Thymus (tissue), 11 donors: Measurements from ENCODE around the gene ZNF124. TPM values are rescaled to one million over a fixed set of nuclear protein-coding genes. Genes with fewer than 3 reads are reported as not detected.
A peak's percentile ranks its signal among the peaks of the same experiment; 100 is the strongest.

ENCODE experiments used
- DNase-seq, 9 donors: peaks; one replicate each; pipeline ENCODE4 v3.0.0-alpha.2; 2013; ENCODE audit warnings: low spot score in 9 of 9, low read depth in 6 of 9, missing footprints in 1 of 9
- H3K27ac ChIP-seq, 2 donors: one replicate each; pipeline ENCODE4 v1.5.1; 2013; ENCODE audit warnings: control low read depth in 1 of 2, low read depth in 1 of 2, low read length in 1 of 2, mild to moderate bottlenecking in 1 of 2, moderate library complexity in 1 of 2
- H3K27me3 ChIP-seq, 2 donors: one replicate each; pipeline ENCODE4 v1.5.1; 2013; ENCODE audit warnings: low read length in 1 of 2; ENCODE audit not compliant: control insufficient read depth in 2 of 2, insufficient read depth in 1 of 2
- H3K36me3 ChIP-seq, 2 donors: one replicate each; pipeline ENCODE4 v1.5.1; 2013; ENCODE audit warnings: low read length in 1 of 2, mild to moderate bottlenecking in 1 of 2, moderate library complexity in 1 of 2; ENCODE audit not compliant: control insufficient read depth in 2 of 2, insufficient read depth in 2 of 2
- H3K4me1 ChIP-seq, 2 donors: one replicate each; pipeline ENCODE4 v1.5.1; 2013; ENCODE audit warnings: low read length in 2 of 2; ENCODE audit not compliant: control insufficient read depth in 2 of 2, insufficient read depth in 2 of 2
- H3K4me3 ChIP-seq, 2 donors: one replicate each; pipeline ENCODE4 v1.5.1; 2013; ENCODE audit warnings: low read length in 2 of 2, control low read depth in 1 of 2, mild to moderate bottlenecking in 1 of 2
- H3K9me3 ChIP-seq, 2 donors: one replicate each; pipeline ENCODE4 v1.5.1; 2013; ENCODE audit warnings: low read length in 1 of 2, mild to moderate bottlenecking in 1 of 2; ENCODE audit not compliant: control insufficient read depth in 2 of 2, insufficient read depth in 1 of 2
- WGBS: extraction: QIAGEN DNeasy Blood & Tissue Kit; methylation state at CpG from one replicate; pipeline ENCODE4 v1.1.7; 2013; 5-methylcytosine and 5-hydroxymethylcytosine counted together
- polyA plus RNA-seq: library from polyadenylated mRNA; stranded (reverse); fragments of 200-250 nt; gene quantifications from one replicate; pipeline ENCODE4 v1.2.3, GENCODE V29; 2013
- total RNA-seq: library from RNA; stranded (reverse); fragments of 120-200 nt; gene quantifications from one replicate; pipeline ENCODE4 v1.2.4, GENCODE V29; 2013
- donor health status: healthy.

Gene ZNF124
- total and polyA plus RNA-seq, 2 donors = 3.8 to 74.8 TPM

GRCh38 chr1:247210376-247211117 lies 38.7 kb upstream of the ZNF124 start:
- under 1% methylated on average over 49 of the region's 49 CpGs for WGBS
- peaks cover 13 to 19% of the 10 kb centered on the region in 2 donors for H3K4me1 ChIP-seq
- peaks cover 16 to 17% of the 10 kb centered on the region in 2 donors for H3K36me3 ChIP-seq
- H3K27ac ChIP-seq = peak overlapping the region; percentile 87 to 97
- peaks cover 0 to 4% of the 10 kb centered on the region in 2 donors for H3K9me3 ChIP-seq
- peak; percentile 80 to 96 (median 91) for DNase-seq
- H3K4me3 ChIP-seq = peak overlapping the region; percentile 93
- H3K27me3 ChIP-seq = no peaks in the 10 kb centered on the region

- Histone ChIP-seq H3K27me3 (no peaks in the 10 kb centered on the region), H3K4me1 (peaks cover 13 to 19% of the 10 kb centered on the region in 2 donors), H3K4me3 (peak overlapping the region; percentile 93), H3K9me3 (peaks cover 0 to 6% of the 10 kb centered on the region in 2 donors), H3K36me3 (peaks cover 17 to 18% of the 10 kb centered on the region in 2 donors), H3K27ac (peak overlapping the region; percentile 87 to 97)
- 2% methylated on average over 5 of the region's 5 CpGs for WGBS
- DNase-seq = no peak
Measured at GRCh38 chr1:247210062-247210375, 38.2 kb upstream of the ZNF124 start.

GRCh38 chr1:247209396-247209795 lies 37.6 kb upstream of the ZNF124 start:
- Histone ChIP-seq H3K9me3 (peaks cover 0 to 8% of the 10 kb centered on the region in 2 donors), H3K27me3 (no peaks in the 10 kb centered on the region), H3K4me3 (peak overlapping the region; percentile 93), H3K4me1 (peaks cover 13 to 19% of the 10 kb centered on the region in 2 donors), H3K36me3 (peaks cover 18% of the 10 kb centered on the region in 2 donors), H3K27ac (peak overlapping the region in 1 of 2 donors; percentile 87)
- WGBS = 57% methylated on average over 2 of the region's 2 CpGs
- DNase-seq = peak in 1 of 9 donors; percentile 41

- Histone ChIP-seq H3K9me3 (peaks cover 0 to 11% of the 10 kb centered on the region in 2 donors), H3K27me3 (no peaks in the 10 kb centered on the region), H3K27ac (no peak overlapping the region), H3K36me3 (peaks cover 32 to 58% of the 10 kb centered on the region in 2 donors), H3K4me3 (no peak overlapping the region), H3K4me1 (peaks cover 10% of the 10 kb centered on the region in 2 donors)
- no peak for DNase-seq
- 97% methylated on average over 7 of the region's 7 CpGs for WGBS
Measured at GRCh38 chr1:247204177-247204647, 32.4 kb upstream of the ZNF124 start.

GRCh38 chr1:247198781-247199180 lies 27.0 kb upstream of the ZNF124 start:
- H3K4me1 ChIP-seq = no peaks in the 10 kb centered on the region
- H3K27ac ChIP-seq = no peak overlapping the region
- DNase-seq = no peak
- peaks cover 33 to 67% of the 10 kb centered on the region in 2 donors for H3K36me3 ChIP-seq
- WGBS = 68% methylated on average over 3 of the region's 3 CpGs
- no peaks in the 10 kb centered on the region for H3K27me3 ChIP-seq
- H3K4me3 ChIP-seq = no peak overlapping the region
- H3K9me3 ChIP-seq = peaks cover 0 to 7% of the 10 kb centered on the region in 2 donors

GRCh38 chr1:247193958-247194357 lies 22.1 kb upstream of the ZNF124 start:
- no peaks in the 10 kb centered on the region for H3K27me3 ChIP-seq
- no peaks in the 10 kb centered on the region for H3K4me1 ChIP-seq
- H3K36me3 ChIP-seq = peaks cover 24 to 53% of the 10 kb centered on the region in 2 donors
- DNase-seq = no peak
- H3K9me3 ChIP-seq = peaks cover 3 to 8% of the 10 kb centered on the region in 2 donors
- H3K27ac ChIP-seq = no peak overlapping the region
- no peak overlapping the region for H3K4me3 ChIP-seq

- Histone ChIP-seq H3K4me1 (no peaks in the 10 kb centered on the region), H3K36me3 (peaks cover 7 to 23% of the 10 kb centered on the region in 2 donors), H3K4me3 (no peak overlapping the region), H3K27me3 (no peaks in the 10 kb centered on the region), H3K27ac (no peak overlapping the region), H3K9me3 (peaks cover 3 to 12% of the 10 kb centered on the region in 2 donors)
- WGBS = 96% methylated on average over 2 of the region's 2 CpGs
- no peak for DNase-seq
Measured at GRCh38 chr1:247189981-247190798, 18.4 kb upstream of the ZNF124 start.

- 96% methylated on average over 4 of the region's 4 CpGs for WGBS
- peaks cover 6 to 34% of the 10 kb centered on the region in 2 donors for H3K9me3 ChIP-seq
Measured at GRCh38 chr1:247185667-247186066, 13.8 kb upstream of the ZNF124 start.

GRCh38 chr1:247184254-247184653 lies 12.4 kb upstream of the ZNF124 start:
- Histone ChIP-seq H3K4me1 (no peaks in the 10 kb centered on the region), H3K27ac (no peak overlapping the region), H3K9me3 (peaks cover 6 to 40% of the 10 kb centered on the region in 2 donors), H3K4me3 (no peak overlapping the region), H3K27me3 (no peaks in the 10 kb centered on the region), H3K36me3 (no peaks in the 10 kb centered on the region)
- WGBS = 98% methylated on average over 4 of the region's 4 CpGs
- DNase-seq = no peak

More at GRCh38 chr1:247185667-247186066, 13.8 kb upstream of the ZNF124 start:
- H3K4me1 ChIP-seq = no peaks in the 10 kb centered on the region
- H3K4me3 ChIP-seq = no peak overlapping the region
- peaks cover 0 to 9% of the 10 kb centered on the region in 2 donors for H3K36me3 ChIP-seq
- DNase-seq = no peak
- no peaks in the 10 kb centered on the region for H3K27me3 ChIP-seq
- no peak overlapping the region for H3K27ac ChIP-seq
